Erythroblast (primary cell): Measurements from ENCODE around the gene SMIM38.

ENCODE experiments used
- GATA1 ChIP-seq: IDR thresholded peaks from 2 replicates; pipeline ENCODE4 v1.6.1; 2011; ENCODE audit warnings: low read depth, mild to moderate bottlenecking, control low read depth, low read length, moderate library complexity
- POLR2A ChIP-seq: IDR thresholded peaks from 2 replicates; pipeline ENCODE4 v1.6.1; 2011; ENCODE audit warnings: mild to moderate bottlenecking, low read length

GRCh38 chr11:69135420-69136363 is 20.0 kb upstream of the SMIM38 start:
- no peak for TF ChIP-seq POLR2A
- no peak for TF ChIP-seq GATA1
